Upper lobe of right lung (tissue), 1 donor: ENCODE measurements around the gene STS. TPM values are rescaled to one million over a fixed set of nuclear protein-coding genes. Genes with fewer than 3 reads are reported as not detected.
A peak's percentile ranks its signal among the peaks of the same experiment; 100 is the strongest.

Experiments used
- ATAC-seq: fragments of 200-7000 bp; cut with Tn5 transposase; one replicate; pipeline ENCODE4 v1.9.1; 2020; ENCODE audit warnings: mild to moderate bottlenecking, moderate library complexity
- DNase-seq: peaks from one replicate; pipeline ENCODE4 v3.0.0-alpha.2; 2020
- H3K27ac ChIP-seq: fragments of 200-600 bp; one replicate; pipeline ENCODE4 v1.8.0; 2022
- H3K27me3 ChIP-seq: fragments of 200-600 bp; one replicate; pipeline ENCODE4 v1.8.0; 2022; ENCODE audit warnings: mild to moderate bottlenecking
- H3K36me3 ChIP-seq: fragments of 200-600 bp; one replicate; pipeline ENCODE4 v1.8.0; 2022
- H3K4me1 ChIP-seq: fragments of 200-600 bp; one replicate; pipeline ENCODE4 v1.8.0; 2022
- H3K4me3 ChIP-seq: fragments of 200-600 bp; one replicate; pipeline ENCODE4 v1.8.0; 2022; ENCODE audit warnings: mild to moderate bottlenecking
- H3K9me3 ChIP-seq: fragments of 200-600 bp; one replicate; pipeline ENCODE4 v1.8.0; 2022
- intact Hi-C: fragments of 100-400 bp; cut with DNase I; formaldehyde crosslinking; loops from one replicate; pipeline ENCODE4 v1.11.0; 2022
- long read RNA-seq: library from polyadenylated mRNA; unstranded; transcript quantifications from one replicate; pipeline ENCODE4 v2.0.0, GENCODE V29; 2021
- total RNA-seq: library from RNA; stranded (reverse); fragmentation: NEBNext Ultra II Directional; extraction: Animal tissue kit (Norgen Biotek cat#: 25700); gene quantifications from one replicate; pipeline ENCODE4 v1.2.1, GENCODE V29; 2021
- TF ChIP-seq, protein P1 (sequence below): fragments of 200-600 bp; IDR thresholded peaks from one replicate; pipeline ENCODE4 v1.8.0; 2022; ENCODE audit warnings: antibody characterized with exemption
- donor health status: DM: no; HTN: yes; CAD: no; lungs with severe emphysema.

STS gene, protein sequence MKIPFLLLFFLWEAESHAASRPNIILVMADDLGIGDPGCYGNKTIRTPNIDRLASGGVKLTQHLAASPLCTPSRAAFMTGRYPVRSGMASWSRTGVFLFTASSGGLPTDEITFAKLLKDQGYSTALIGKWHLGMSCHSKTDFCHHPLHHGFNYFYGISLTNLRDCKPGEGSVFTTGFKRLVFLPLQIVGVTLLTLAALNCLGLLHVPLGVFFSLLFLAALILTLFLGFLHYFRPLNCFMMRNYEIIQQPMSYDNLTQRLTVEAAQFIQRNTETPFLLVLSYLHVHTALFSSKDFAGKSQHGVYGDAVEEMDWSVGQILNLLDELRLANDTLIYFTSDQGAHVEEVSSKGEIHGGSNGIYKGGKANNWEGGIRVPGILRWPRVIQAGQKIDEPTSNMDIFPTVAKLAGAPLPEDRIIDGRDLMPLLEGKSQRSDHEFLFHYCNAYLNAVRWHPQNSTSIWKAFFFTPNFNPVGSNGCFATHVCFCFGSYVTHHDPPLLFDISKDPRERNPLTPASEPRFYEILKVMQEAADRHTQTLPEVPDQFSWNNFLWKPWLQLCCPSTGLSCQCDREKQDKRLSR
- 11.6 TPM for total RNA-seq
- long read RNA-seq, partial matches to known transcripts, result 8 of 21 reads
- long read RNA-seq, other reads (novel, unspliced or antisense), result 13 of 21 reads

- intact Hi-C loops, result no loop called here
- peak; percentile 72 for ATAC-seq
Observed at GRCh38 chrX:7147413-7147977, at the start of gene STS. Gene STS (plus strand): TSS chrX:7147712. CDS start chrX:7253200, 105,488 bp downstream.

DNA sequence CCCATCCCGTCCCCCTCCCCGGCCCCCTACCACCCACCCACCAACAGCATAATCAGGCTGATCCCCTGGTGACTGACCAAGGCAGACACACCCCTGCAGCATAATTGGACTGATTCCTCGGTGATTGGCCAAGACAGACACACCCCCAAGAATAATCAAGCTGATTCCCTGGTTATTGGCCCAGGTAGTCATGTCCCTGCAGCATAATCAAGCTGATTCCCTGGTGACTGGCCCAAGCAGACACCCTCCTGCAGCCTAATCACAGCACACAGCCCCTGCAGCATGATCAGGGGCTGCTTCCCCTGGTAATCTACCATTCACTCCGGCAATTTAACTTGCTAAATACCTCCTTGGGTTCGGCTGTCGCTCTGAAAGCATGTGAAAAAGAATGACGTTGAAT, 47.5 kb upstream of the STS start:
- intact Hi-C loops, result no loop called here
- DNase-seq (no peak), ATAC-seq (no peak)
- Histone ChIP-seq H3K27ac (no peak overlapping the region), H3K4me3 (no peak overlapping the region), H3K36me3 (no peaks in the 10 kb centered on the region), H3K27me3 (no peaks in the 10 kb centered on the region), H3K9me3 (no peaks in the 10 kb centered on the region), H3K4me1 (no peaks in the 10 kb centered on the region)
- TF ChIP-seq, protein P1, sequence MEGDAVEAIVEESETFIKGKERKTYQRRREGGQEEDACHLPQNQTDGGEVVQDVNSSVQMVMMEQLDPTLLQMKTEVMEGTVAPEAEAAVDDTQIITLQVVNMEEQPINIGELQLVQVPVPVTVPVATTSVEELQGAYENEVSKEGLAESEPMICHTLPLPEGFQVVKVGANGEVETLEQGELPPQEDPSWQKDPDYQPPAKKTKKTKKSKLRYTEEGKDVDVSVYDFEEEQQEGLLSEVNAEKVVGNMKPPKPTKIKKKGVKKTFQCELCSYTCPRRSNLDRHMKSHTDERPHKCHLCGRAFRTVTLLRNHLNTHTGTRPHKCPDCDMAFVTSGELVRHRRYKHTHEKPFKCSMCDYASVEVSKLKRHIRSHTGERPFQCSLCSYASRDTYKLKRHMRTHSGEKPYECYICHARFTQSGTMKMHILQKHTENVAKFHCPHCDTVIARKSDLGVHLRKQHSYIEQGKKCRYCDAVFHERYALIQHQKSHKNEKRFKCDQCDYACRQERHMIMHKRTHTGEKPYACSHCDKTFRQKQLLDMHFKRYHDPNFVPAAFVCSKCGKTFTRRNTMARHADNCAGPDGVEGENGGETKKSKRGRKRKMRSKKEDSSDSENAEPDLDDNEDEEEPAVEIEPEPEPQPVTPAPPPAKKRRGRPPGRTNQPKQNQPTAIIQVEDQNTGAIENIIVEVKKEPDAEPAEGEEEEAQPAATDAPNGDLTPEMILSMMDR, result no peak

More at GRCh38 chrX:7147413-7147977, at the start of gene STS:
- TF ChIP-seq, protein P1, result no peak
- Histone ChIP-seq H3K9me3 (no peaks in the 10 kb centered on the region), H3K27me3 (no peaks in the 10 kb centered on the region), H3K36me3 (no peaks in the 10 kb centered on the region), H3K4me3 (peak within 1 kb of the TSS; percentile 73), H3K27ac (peak within 1 kb of the TSS; percentile 81), H3K4me1 (peaks cover 9% of the 10 kb centered on the region)
- DNase-seq, result no peak

GRCh38 chrX:7102119-7102518, 45.4 kb upstream of the STS start:
- Histone ChIP-seq H3K27ac (no peak overlapping the region), H3K9me3 (no peaks in the 10 kb centered on the region), H3K36me3 (no peaks in the 10 kb centered on the region), H3K4me1 (no peaks in the 10 kb centered on the region), H3K4me3 (no peak overlapping the region), H3K27me3 (no peaks in the 10 kb centered on the region)
- intact Hi-C loops, result no loop called here
- DNase-seq (no peak), ATAC-seq (no peak)
- TF ChIP-seq, protein P1, result no peak

DNA sequence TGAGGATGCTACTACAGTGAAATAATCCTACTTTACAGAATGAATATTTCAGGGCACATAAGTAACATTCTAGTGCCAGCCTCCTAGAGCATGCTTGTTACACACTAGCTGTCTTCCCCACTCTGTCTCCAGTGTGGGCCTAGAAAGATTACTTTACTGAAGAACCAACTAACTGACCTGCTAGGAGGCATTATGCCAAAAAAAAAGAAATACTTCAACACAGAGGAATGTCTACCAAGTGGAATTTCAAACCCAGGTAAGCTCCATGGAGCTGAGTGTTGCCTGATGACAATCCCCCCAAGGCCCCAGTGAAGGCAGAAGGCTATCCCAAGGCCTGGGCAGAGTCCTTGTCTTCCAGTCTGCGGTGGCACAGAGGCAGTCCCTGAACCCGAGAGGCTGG, 40.9 kb upstream of the STS start:
- no peak overlapping the region for H3K27ac ChIP-seq
- TF ChIP-seq, protein P1, result no peak
- H3K36me3 ChIP-seq, result no peaks in the 10 kb centered on the region
- DNase-seq (no peak), ATAC-seq (no peak)
- no peak overlapping the region for H3K4me3 ChIP-seq
- H3K9me3 ChIP-seq, result no peaks in the 10 kb centered on the region
- no peaks in the 10 kb centered on the region for H3K27me3 ChIP-seq
- intact Hi-C loops, result no loop called here
- H3K4me1 ChIP-seq, result no peaks in the 10 kb centered on the region

- intact Hi-C loops, result no loop called here
- TF ChIP-seq, protein P1, result no peak
- no peak for DNase-seq
- Histone ChIP-seq H3K27ac (no peak overlapping the region), H3K4me3 (no peak overlapping the region), H3K27me3 (no peaks in the 10 kb centered on the region), H3K36me3 (no peaks in the 10 kb centered on the region), H3K9me3 (no peaks in the 10 kb centered on the region), H3K4me1 (no peaks in the 10 kb centered on the region)
- no peak for ATAC-seq
Observed at GRCh38 chrX:7108030-7108429, 39.5 kb upstream of the STS start.
